Brain microvascular endothelial cell (primary cell): ENCODE measurements around the gene LTB4R.

Source experiments
- DNase-seq: peaks from one replicate; pipeline ENCODE4 v3.0.0-alpha.2; 2020
- H3K27ac ChIP-seq: fragments of 250-450 bp; sonication (Bioruptor Pico); 2 replicates; pipeline ENCODE4 v1.5.1; 2020; ENCODE audit warnings: mild to moderate bottlenecking, moderate library complexity
- H3K27me3 ChIP-seq: fragments of 250-450 bp; sonication (Bioruptor Pico); replicated peaks from 2 replicates; pipeline ENCODE4 v1.5.1; 2020; ENCODE audit warnings: mild to moderate bottlenecking
- H3K36me3 ChIP-seq: fragments of 250-450 bp; sonication (Bioruptor Pico); replicated peaks from 2 replicates; pipeline ENCODE4 v1.5.1; 2020; ENCODE audit warnings: mild to moderate bottlenecking
- H3K4me3 ChIP-seq: 2 replicates; pipeline ENCODE4 v1.5.1; 2011; ENCODE audit warnings: low read depth, mild to moderate bottlenecking, control low read depth, low read length, moderate library complexity
- in situ Hi-C: cut with HindIII; loops from 2 replicates; pipeline ENCODE4 v1.10.0; 2017; ENCODE audit warnings: low sequenced_read_pairs, low pct_ligation_motif_present
- TF ChIP-seq, protein P1 (sequence below): IDR thresholded peaks from 2 replicates; pipeline ENCODE4 v1.5.1; 2011; ENCODE audit warnings: low read depth, mild to moderate bottlenecking, moderate library complexity, low read length, control low read depth, inconsistent platforms; ENCODE audit errors: missing control alignments

Gene LTB4R

DNA sequence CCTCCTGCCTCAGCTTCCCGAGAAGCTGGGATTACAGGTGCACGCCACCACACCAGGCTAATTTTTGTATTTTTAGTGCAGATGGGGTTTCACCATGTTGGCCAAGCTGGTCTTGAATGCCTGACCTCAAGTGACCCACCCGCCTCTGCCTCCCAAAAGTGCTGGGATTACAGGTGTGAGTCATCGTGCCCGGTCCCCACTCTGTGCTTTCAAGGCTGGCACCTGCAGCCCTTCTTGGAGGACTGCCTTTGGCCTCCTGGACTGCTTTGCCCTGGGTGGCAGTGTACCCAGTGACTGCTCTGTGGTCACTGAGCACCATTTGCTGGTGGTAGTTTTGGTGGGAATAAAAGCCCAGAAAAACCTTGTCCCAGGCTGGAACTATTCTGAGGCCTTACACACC is 24.3 kb upstream of the LTB4R start:
- no peak overlapping the region for H3K27ac ChIP-seq
- peaks cover 5% of the 10 kb centered on the region for H3K36me3 ChIP-seq
- in situ Hi-C loops = no loop called here
- no peak overlapping the region for H3K4me3 ChIP-seq
- TF ChIP-seq, protein P1, sequence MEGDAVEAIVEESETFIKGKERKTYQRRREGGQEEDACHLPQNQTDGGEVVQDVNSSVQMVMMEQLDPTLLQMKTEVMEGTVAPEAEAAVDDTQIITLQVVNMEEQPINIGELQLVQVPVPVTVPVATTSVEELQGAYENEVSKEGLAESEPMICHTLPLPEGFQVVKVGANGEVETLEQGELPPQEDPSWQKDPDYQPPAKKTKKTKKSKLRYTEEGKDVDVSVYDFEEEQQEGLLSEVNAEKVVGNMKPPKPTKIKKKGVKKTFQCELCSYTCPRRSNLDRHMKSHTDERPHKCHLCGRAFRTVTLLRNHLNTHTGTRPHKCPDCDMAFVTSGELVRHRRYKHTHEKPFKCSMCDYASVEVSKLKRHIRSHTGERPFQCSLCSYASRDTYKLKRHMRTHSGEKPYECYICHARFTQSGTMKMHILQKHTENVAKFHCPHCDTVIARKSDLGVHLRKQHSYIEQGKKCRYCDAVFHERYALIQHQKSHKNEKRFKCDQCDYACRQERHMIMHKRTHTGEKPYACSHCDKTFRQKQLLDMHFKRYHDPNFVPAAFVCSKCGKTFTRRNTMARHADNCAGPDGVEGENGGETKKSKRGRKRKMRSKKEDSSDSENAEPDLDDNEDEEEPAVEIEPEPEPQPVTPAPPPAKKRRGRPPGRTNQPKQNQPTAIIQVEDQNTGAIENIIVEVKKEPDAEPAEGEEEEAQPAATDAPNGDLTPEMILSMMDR = no peak
- H3K27me3 ChIP-seq = no peaks in the 10 kb centered on the region
- DNase-seq = no peak

DNA sequence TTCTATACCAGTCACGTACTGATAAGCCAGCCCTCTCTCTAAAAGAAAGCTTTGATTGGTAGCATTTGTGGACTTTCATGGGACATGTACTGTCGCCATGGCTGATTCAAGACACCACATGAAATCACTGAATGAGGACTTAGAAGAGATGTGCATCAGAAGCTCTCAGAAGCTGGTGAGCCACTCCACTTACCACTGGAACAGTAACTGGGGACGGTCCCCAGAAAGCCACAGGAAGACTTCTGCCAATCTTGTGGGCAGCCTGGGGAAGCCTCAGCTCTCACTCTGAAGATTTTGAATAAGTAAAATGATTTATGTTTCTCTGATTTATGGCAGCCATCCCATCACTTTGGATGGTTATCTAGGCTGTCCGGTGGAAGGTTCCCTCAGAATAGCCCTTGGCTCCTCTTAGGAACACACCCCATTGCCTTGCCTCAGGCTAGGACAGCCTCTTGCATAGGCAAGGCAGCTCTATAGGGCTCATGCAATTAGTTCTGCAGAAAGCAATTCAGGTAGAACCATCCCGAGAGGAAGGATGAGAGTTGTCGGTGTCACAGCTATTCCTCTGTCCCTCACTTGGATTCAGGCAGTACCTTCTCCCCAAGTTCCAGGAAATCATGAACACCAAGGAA is 21.5 kb upstream of the LTB4R start:
- no peaks in the 10 kb centered on the region for H3K27me3 ChIP-seq
- H3K27ac ChIP-seq = no peak overlapping the region
- peaks cover 5% of the 10 kb centered on the region for H3K36me3 ChIP-seq
- TF ChIP-seq, protein P1 = no peak
- in situ Hi-C loops = loop anchor here (10.0 kb wide), 1 partner anchor 45 kb away; the partner anchor contains the start of gene TINF2
- no peak overlapping the region for H3K4me3 ChIP-seq
- no peak for DNase-seq

DNA sequence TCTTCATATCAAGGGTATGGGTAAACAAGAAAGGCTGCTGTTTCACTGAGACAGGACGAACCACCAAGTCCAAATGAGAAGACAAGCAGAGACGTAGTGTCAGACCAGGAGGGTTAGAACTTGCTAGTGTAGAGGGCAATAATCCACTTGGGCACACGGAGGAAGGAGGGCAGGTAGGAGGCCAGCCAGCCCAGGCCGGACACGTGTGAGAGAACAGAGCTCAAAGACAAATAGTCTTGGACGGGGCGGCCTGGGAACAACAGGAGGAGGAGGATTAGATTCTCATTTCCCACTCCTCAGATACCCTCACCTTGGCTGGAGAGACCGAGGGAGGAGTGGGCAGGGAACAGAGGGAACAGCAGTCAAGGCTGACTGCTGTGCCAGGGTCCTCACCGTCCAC is 20.6 kb upstream of the LTB4R start:
- Histone ChIP-seq H3K27ac (no peak overlapping the region), H3K4me3 (no peak overlapping the region), H3K27me3 (no peaks in the 10 kb centered on the region), H3K36me3 (peaks cover 7% of the 10 kb centered on the region)
- in situ Hi-C loops = loop anchor here (10.0 kb wide), 1 partner anchor 46 kb away; the partner anchor contains the start of gene TINF2
- TF ChIP-seq, protein P1 = no peak
- DNase-seq = no peak

DNA sequence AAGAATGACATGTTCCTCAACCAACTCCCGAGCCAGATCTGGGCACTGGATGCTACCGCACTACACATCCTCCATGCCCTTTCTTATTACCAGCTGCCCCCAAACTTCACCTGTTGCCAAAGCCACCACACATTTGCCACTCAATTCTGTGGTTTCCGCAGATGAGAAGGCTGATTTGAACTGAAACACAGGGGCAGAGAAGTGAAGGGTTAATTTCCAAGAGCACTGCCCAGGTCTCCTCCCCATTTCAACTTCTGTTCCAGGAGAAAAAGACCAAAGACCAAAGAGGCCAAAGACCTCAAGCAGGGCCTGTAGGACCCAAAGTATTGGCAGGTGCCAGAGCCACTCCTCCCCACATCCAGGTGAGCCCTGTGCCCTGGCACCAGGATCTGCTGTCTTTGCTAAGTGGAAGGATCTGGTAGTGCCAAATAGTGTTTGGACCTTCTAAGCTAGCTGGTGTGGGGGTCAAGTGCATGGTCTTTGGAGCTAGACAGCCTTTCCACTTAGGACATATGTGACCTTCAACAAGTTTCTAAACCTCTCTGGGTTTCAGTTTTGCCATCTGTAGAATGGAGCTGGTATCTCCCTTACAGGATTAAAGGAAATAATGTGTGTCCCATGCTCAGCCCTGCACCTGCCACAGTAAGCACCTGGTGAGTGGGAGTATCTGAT is 19.7 kb upstream of the LTB4R start:
- H3K36me3 ChIP-seq = peaks cover 11% of the 10 kb centered on the region
- no peaks in the 10 kb centered on the region for H3K27me3 ChIP-seq
- TF ChIP-seq, protein P1 = no peak
- no peak overlapping the region for H3K27ac ChIP-seq
- in situ Hi-C loops = loop anchor here (10.0 kb wide), 1 partner anchor 47 kb away; the partner anchor contains the start of gene TINF2
- no peak overlapping the region for H3K4me3 ChIP-seq
- DNase-seq = no peak

DNA sequence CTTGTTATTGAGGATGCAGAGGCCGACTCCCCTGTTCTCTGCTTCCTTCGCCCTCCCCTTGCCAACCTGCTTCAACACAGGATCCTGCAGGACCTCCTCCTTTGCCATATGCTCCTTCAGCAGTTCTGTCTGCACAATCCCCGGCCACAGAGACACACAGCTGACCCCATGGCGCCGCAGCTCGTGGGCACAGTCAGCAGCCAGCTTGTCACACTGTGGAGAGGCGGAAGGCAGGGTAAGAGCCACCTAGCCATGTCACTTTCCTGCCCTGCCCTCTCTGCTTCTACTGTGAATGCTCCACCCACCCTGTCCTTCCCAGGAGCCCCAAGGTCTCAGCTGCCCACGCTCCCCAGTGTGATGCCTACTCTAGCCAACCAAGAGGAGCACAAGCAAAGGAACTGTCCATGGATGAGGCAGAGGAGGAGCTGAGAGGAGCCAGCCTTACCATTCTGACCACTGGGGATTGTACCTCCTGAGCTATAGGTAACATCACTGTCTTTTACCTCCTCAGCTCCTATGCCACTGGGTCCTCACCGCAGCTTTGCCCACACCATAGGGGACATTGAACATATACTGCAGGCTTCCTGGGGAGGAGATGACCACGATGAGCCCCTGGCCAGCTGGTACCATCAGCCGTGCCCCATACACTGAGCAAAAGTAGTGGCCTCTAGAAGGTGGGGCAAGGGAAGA is 19.0 kb upstream of the LTB4R start:
- no peak overlapping the region for H3K4me3 ChIP-seq
- peaks cover 11% of the 10 kb centered on the region for H3K36me3 ChIP-seq
- TF ChIP-seq, protein P1 = no peak
- H3K27ac ChIP-seq = no peak overlapping the region
- in situ Hi-C loops = loop anchor here (10.0 kb wide), 1 partner anchor 47 kb away; the partner anchor contains the start of gene TINF2
- DNase-seq = no peak
- no peaks in the 10 kb centered on the region for H3K27me3 ChIP-seq
